K562 (cell line): ENCODE results near the gene NR1H3. TPM values are rescaled to one million over a fixed set of nuclear protein-coding genes. Genes with fewer than 3 reads are reported as not detected.

Experiments used
- ATAC-seq: fragments of 200-7000 bp; cut with Tn5 transposase; 3 replicates; pipeline ENCODE4 v1.9.1; 2020; ENCODE audit warnings: moderate library complexity
- BruUV-seq: library from RNA; stranded (reverse); fragments of 400-500 nt; replicated peaks from 2 replicates; lab custom pipeline; 2021; lab: Mats Ljungman, UMichigan
- CTCF ChIA-PET: fragments of 300-600 bp; formaldehyde crosslinking; extraction: SDS; loops from one replicate; lab custom pipeline; 2021; ENCODE audit warnings: low intra/inter-chr PET ratio; lab: Yijun Ruan, JAX
- POLR2A ChIA-PET: fragments of 300-600, 350-650 bp; sonication (Branson Sonifier 250); formaldehyde crosslinking; extraction: SDS; loops from one replicate; lab custom pipeline; 2021; ENCODE audit warnings: antibody characterized with exemption, inconsistent platforms; lab: Yijun Ruan, JAX
- DNase-seq, 4 experiments: peaks; one replicate each; pipeline versions ENCODE4 v3.0.0 to v3.0.0-alpha.2; 2011 to 2018; ENCODE audit warnings: low spot score in 3 of 4, mixed read lengths in 3 of 4; ENCODE audit errors: extremely low read depth in 1 of 4
- FAIRE-seq: peaks from 2 replicates; lab custom pipeline; 2011; peaks lifted over from hg19 to GRCh38; lab: Jason Lieb, UNC
- H2AFZ ChIP-seq: 2 replicates; pipeline ENCODE4 v1.6.0; 2011; ENCODE audit warnings: low read depth, low read length, control low read depth, inconsistent platforms
- H3K27ac ChIP-seq: fragments of 200-600 bp; 3 replicates; pipeline ENCODE4 v1.8.0; 2011; ENCODE audit warnings: low read depth, mild to moderate bottlenecking, control low read depth, inconsistent platforms, low read length, moderate library complexity, mixed read lengths; ENCODE audit errors: extremely low read depth
- H3K27me3 ChIP-seq, 2 experiments: fragments of 300-600 bp in 1 of 2; 2 replicates in 1 of 2; 3 replicates in 1 of 2; pipeline versions ENCODE4 v1.6.0 to v1.8.0; 2011; ENCODE audit warnings: inconsistent platforms in 2 of 2, low read length in 2 of 2, mild to moderate bottlenecking in 1 of 2, mixed read lengths in 1 of 2, moderate library complexity in 1 of 2; ENCODE audit not compliant: control insufficient read depth in 2 of 2, insufficient read depth in 2 of 2
- H3K36me3 ChIP-seq: fragments of 300-600 bp; 3 replicates; pipeline ENCODE4 v1.8.0; 2011; ENCODE audit warnings: mild to moderate bottlenecking, low read length, inconsistent platforms; ENCODE audit not compliant: control insufficient read depth, insufficient read depth
- H3K4me1 ChIP-seq, 2 experiments: fragments of 200-600 bp in 1 of 2; replicated peaks in 1 of 2; 2 replicates in 1 of 2; 3 replicates in 1 of 2; pipeline versions ENCODE4 v1.5.1 to v1.8.0; 2011; ENCODE audit warnings: inconsistent platforms in 2 of 2, low read length in 2 of 2, mild to moderate bottlenecking in 1 of 2, mixed read lengths in 1 of 2, moderate library complexity in 1 of 2; ENCODE audit not compliant: control insufficient read depth in 2 of 2, insufficient read depth in 2 of 2
- H3K4me2 ChIP-seq: 2 replicates; pipeline ENCODE4 v1.6.1; 2011; ENCODE audit warnings: low read length, control low read depth, inconsistent platforms, mixed read lengths; ENCODE audit not compliant: insufficient read depth
- H3K4me3 ChIP-seq: fragments of 200-600 bp; sonication (generic), shearing (Covaris generic); 2 replicates; pipeline ENCODE4 v1.5.1; 2016; ENCODE audit warnings: control low read depth, inconsistent platforms
- H3K79me2 ChIP-seq: fragments of 200-600 bp; 3 replicates; pipeline ENCODE4 v1.8.0; 2011; ENCODE audit warnings: low read length, inconsistent platforms; ENCODE audit not compliant: control insufficient read depth, insufficient read depth
- H3K9ac ChIP-seq, 2 experiments: 2 replicates each; pipeline versions ENCODE4 v1.6.0 to v1.6.1; 2011; ENCODE audit warnings: low read depth in 2 of 2, low read length in 2 of 2, control low read depth in 1 of 2, inconsistent platforms in 1 of 2, mild to moderate bottlenecking in 1 of 2, mixed read lengths in 1 of 2; ENCODE audit not compliant: insufficient read depth in 1 of 2
- H3K9me1 ChIP-seq: one replicate; pipeline ENCODE4 v1.6.0; 2011; ENCODE audit warnings: inconsistent platforms, mild to moderate bottlenecking, low read length, moderate library complexity; ENCODE audit not compliant: control insufficient read depth, insufficient read depth
- H3K9me3 ChIP-seq: replicated peaks from 2 replicates; pipeline ENCODE4 v1.5.1; 2011; ENCODE audit warnings: low read depth, low read length, inconsistent platforms; ENCODE audit not compliant: control insufficient read depth, insufficient read depth
- H4K20me1 ChIP-seq: replicated peaks from 2 replicates; pipeline ENCODE4 v1.6.1; 2011; ENCODE audit warnings: low read length, inconsistent platforms, mixed read lengths; ENCODE audit not compliant: control insufficient read depth, insufficient read depth
- BCL6 ChIP-seq: fragments of 250-450 bp; sonication (Bioruptor Pico); IDR thresholded peaks from 2 replicates; pipeline ENCODE4 v1.4.0; 2020
- C11orf30 ChIP-seq: fragments of 450-650 bp; IDR thresholded peaks from 2 replicates; pipeline ENCODE4 v1.6.1; 2016; ENCODE audit warnings: low read depth, mild to moderate bottlenecking
- CBFB ChIP-seq: sonication (generic); formaldehyde crosslinking; IDR thresholded peaks from 2 replicates; pipeline ENCODE4 v1.4.0; 2020; ENCODE audit warnings: mild to moderate bottlenecking, missing genetic modification reagents
- MAFG ChIP-seq: fragments of 450-650 bp; conservative IDR thresholded peaks from 2 replicates; pipeline ENCODE4 v1.6.1; 2016; ENCODE audit warnings: missing genetic modification characterization, missing compliant biosample characterization
- ZNF316 ChIP-seq: fragments of 450-650 bp; IDR thresholded peaks from 2 replicates; pipeline ENCODE4 v1.6.1; 2016
- ZNF318 ChIP-seq, 2 experiments: fragments of 450-650 bp; IDR thresholded peaks; 2 replicates each; pipeline ENCODE4 v1.6.1; 2016; ENCODE audit warnings: mild to moderate bottlenecking in 2 of 2, borderline replicate concordance in 1 of 2, low read depth in 1 of 2, moderate library complexity in 1 of 2
- WGBS: fragments of 100-300 bp; shearing (Covaris generic); methylation state at CpG from one replicate; pipeline ENCODE4 v1.1.6; 2016; ENCODE audit warnings: low coverage, mixed read lengths; ENCODE audit not compliant: insufficient coverage; ENCODE audit errors: missing lambda C conversion rate; 5-methylcytosine and 5-hydroxymethylcytosine counted together
- in situ Hi-C: fragments of 300-500 bp; cut with MboI; formaldehyde crosslinking; loops from 4 replicates; pipeline ENCODE4 v1.15.0; 2018; ENCODE audit warnings: inconsistent platforms, mixed read lengths
- intact Hi-C: fragments of 100-400 bp; cut with micrococcal nuclease; formaldehyde crosslinking; loops from 2 replicates; pipeline ENCODE4 v1.14.2; 2022
- polyA plus RNA-seq, 8 experiments: library from polyadenylated mRNA; depleted of rRNA in 4 of 8; stranded (reverse) in 5 of 8; unstranded in 3 of 8; fragments of >200 nt; fragmentation: Nextera tagmentation in 2 of 8; fragmentation: Illumina TruSeq in 1 of 8; extraction: Ambion mirVana in 2 of 8; extraction: Trizol in 1 of 8; gene quantifications; 2 replicates each; pipeline versions ENCODE4 v1.2.1 to v1.2.3, GENCODE V29; 2011 to 2014; ENCODE audit warnings: inconsistent platforms in 1 of 8, missing spikeins in 1 of 8
- total RNA-seq, 7 experiments: library from RNA; depleted of rRNA in 6 of 7; stranded (reverse); fragments of >200 nt in 6 of 7; fragmentation: Illumina TruSeq in 2 of 7; extraction: Trizol in 2 of 7; gene quantifications; 2 replicates each; pipeline versions ENCODE4 v1.2.1 to v1.2.3, GENCODE V29; 2011 to 2021; ENCODE audit warnings: low replicate concordance in 1 of 7

NR1H3 gene
- total and polyA plus RNA-seq, 9 of the 15 experiments (the other 6 are each of a cell fraction or from before 2014, with no cell fraction given): 8.2 to 26.0 (median 11.9) TPM

GRCh38 chr11:47245611-47246357, 12.0 kb upstream of the NR1H3 start:
- TF ChIP-seq C11orf30 (peak; percentile 28; the same call in 1 of the 2 replicates), BCL6 (CRISPR knock-in tag) (no peak), ZNF316 (peak; percentile 70), ZNF318 (IDR thresholded peaks at IDR 0.05; ENCODE audit: borderline replicate concordance in 1 of 2, low read depth in 1 of 2) (no peak), MAFG (tag) (0 out of 2 replicates have a peak, but pooled peaks have one; percentile 25), CBFB (CRISPR knock-in tag) (no peak)
- Histone ChIP-seq H2AFZ (no peak overlapping the region), H3K4me3 (no peak overlapping the region), H3K4me2 (no peak overlapping the region), H3K9me1 (no peaks in the 10 kb centered on the region), H3K9me3 (no peaks in the 10 kb centered on the region), H3K9ac (peak overlapping the region in 1 of 2 experiments; percentile 42; a peak in 1 of 4 replicates), H3K79me2 (peaks cover 31% of the 10 kb centered on the region), H3K4me1 (peaks cover 11 to 16% of the 10 kb centered on the region in 2 experiments; a peak in 4 of 5 replicates), H3K27me3 (no peaks in the 10 kb centered on the region), H3K36me3 (peaks cover 50% of the 10 kb centered on the region; the same call in 2 of the 3 replicates), H3K27ac (no peak overlapping the region), H4K20me1 (no peaks in the 10 kb centered on the region; the same call in 1 of the 2 replicates)
- no peak for FAIRE-seq
- no peak for DNase-seq
- no TSS peak for BruUV-seq
- ATAC-seq: no peak
- in situ Hi-C loops (no loop called here), intact Hi-C loops (no loop called here)
- ChIA-PET POLR2A (interaction anchor here (0.6 to 10.1 kb wide), 3 partner anchors 11 to 17 kb away, joined by 4 to 110 read pairs (median 5); no protein-coding TSS in a partner anchor), CTCF (no interaction called here)
- 86% methylated on average over 7 of the region's 11 CpGs for WGBS
